ENCODE measurements around the gene SERPINB8.

- TF ChIP-seq CTCF (IDR thresholded peaks at IDR 0.05) = no peak
- TF ChIP-seq POLR2A (IDR thresholded peaks at IDR 0.05) = no peak
These were observed 10.1 kb downstream of the SERPINB8 start for GRCh38 chr18:63980027-63980426.
